Stimulated activated CD8-positive, alpha-beta memory T cell treated with anti-CD3 and anti-CD28 coated beads, Interleukin-15, amount 100 ng/mL, for 4 hours (primary cell): ENCODE measurements around the gene STX1B.
"Not testable (repeated sequence)": the region's sequence is repeated elsewhere in the genome, so short reads cannot be mapped to it uniquely, and the experiment has no call there.

Experiments used
- DNase-seq, 2 donors: peaks; one replicate each; pipeline ENCODE4 v3.0.0-alpha.2; 2020; ENCODE audit warnings: low read depth in 2 of 2

Gene STX1B

DNA sequence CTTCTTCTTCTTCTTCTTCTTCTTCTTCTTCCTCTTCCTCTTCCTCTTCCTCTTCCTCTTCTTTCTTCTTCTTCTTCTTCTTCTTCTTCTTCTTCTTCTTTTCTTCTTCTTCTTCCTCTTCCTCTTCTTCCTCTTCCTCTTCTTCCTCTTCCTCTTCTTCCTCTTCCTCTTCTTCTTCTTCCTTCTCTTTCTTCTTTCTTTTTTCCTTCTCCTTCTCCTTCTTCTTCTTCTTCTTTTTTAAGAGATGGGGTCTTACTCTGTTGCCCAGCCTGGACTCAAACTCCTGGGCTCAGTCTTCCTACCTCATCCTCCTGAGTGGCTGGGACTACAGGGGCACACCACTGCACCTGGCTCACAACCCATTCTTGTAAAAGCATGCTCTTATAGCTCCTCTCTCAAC is 2.9 kb upstream of the STX1B start:
- DNase-seq: not testable (repeated sequence)

DNA sequence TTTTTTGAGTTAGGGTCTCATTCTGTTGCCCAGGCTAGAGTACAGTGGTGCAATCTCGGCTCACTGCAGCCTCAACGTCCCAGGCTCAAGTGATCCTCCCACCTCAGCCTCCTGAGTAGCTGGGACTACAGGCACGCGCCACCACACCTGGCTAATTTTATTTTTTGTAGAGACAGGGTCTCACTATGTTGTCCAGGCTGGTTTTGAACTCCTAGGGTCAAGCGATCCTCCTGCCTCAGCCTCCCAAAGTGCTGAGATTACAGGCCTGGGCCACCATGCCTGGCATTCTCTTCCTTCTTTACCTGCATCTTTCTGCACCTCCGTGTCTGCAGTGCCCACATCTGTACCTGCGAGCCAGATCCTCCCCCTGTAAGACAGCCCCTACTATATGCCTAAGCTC is 1.4 kb upstream of the STX1B start:
- DNase-seq: not testable (repeated sequence)

DNA sequence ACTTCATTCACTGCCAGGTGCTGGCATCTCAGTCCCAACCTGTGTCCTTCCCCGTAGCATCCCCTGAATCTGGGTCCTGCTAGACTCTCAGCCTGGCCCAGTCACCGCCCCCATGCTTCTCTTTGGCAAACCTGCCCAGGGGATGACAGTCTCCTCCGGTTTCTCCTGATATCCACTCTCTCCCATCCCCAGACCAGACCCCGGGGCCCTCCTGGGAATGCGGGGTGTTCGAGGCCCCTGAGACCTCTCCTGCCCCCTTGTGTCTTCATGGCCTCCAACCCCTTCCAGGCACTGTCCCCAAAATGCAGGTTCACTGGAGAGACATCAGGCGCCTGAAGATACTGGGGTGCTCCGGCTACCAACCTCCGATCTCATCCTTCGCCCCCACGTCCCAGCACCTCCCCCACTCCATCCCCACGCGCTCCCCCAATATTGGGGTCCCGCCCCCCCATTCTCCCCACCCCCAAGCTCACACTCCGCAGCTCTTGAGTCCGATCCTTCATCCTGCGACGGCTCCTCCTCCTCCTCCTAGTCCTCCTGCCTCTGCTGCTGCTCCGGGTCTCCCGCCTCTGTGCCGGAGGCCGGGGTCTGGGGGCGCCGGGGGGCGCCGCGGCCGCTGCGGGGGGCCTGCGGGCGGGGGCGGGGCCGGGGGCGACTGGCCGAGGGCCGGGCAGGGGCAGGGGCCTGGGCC is 399 bp downstream of the STX1B start:
- DNase-seq: no peak

DNA sequence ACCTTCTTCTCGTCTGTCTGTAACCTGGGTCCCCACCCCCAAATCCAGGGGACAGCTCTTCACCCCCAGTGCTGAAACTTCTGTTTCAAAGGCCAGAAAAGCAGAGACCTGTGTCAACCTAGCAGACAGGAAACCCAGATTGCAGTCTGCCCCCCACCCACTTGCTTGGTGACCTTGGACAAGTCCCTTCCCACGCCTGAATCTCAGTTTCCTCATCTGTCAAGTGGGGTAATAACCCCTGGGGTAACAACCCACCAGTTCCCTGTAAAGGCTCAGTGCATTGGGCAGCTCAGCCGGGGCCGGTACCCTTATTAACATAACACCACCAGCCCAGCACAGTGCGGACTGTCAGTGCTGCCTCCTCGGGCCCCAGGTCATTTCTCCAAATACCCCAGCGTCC is 1.3 kb downstream of the STX1B start:
- DNase-seq: no peak

DNA sequence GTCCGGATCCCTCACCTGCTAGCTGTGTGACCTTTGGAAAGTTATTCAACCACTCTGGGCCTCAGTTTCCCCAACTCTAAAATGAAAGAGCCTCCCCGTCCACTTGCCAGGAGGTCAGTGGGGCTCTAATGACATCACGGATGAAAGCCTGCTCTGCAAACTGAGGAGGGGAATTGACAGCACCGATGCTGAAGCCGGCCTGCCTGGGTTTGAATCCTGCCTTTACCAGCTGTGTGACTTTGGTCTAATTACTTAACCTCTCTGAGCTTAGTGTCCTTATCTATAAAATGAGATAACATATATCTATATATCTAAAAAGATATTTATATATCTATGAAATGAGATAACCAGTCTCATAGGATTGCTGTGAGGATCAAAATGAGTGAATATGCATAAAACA is 1.9 kb downstream of the STX1B start:
- no peak for DNase-seq

DNA sequence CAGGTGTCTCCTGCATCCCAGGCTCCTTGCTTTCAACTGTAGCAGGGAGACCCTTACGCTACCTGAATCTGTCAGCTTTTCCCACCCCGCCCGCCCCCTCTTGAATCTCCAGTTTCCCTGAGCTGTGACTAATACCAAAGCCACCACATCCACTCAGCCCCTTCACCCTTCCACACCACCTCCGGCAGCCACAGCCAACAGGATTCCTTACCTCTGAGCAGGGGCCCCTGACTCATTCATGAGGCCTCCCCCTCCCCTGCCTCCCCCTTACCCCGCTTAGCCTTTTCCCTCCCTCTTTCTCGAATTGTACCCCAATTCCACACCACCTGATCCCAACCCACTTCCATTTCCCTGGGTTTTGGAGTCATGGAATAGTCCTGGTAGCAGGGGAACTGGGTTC is 2.3 kb downstream of the STX1B start:
- DNase-seq: no peak

DNA sequence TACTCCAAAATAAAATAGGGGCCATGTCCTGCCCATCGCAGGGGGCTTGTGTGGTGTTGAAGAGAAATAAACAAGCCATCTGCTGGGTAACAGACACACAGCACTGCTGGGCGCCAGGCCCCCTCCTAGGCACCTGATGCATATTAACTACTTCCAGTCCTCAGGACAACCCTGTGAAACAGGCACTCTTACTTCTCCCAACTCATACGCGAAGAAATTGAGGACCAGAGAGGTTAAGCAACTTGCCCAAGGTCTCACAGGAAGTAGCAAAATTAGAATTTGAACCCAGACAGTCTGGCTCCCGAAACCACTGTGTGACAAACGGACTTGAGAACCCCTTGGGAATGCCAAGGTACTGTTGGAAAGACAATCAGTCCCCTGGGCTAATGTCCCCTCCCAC is 2.8 kb downstream of the STX1B start:
- DNase-seq: no peak

DNA sequence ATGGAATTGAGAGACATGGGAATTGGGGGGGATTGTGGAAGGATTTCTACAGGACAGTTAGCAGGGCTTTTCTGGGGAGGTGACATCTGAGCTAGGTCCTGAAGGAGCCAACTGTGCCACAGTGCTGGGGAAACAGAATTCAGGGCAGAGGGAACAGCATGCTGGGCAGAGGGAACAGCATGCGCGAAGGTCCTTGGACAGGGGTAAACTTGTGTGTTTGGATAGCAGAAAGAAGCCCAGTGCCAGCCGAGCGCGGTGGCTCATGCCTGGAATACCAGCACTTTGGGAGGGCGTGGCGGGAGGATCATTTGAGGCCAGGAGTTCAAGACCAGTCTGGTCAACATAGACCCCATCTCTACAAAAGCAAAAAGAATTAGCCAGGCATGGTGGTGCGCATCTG is 3.8 kb downstream of the STX1B start:
- DNase-seq: no peak

DNA sequence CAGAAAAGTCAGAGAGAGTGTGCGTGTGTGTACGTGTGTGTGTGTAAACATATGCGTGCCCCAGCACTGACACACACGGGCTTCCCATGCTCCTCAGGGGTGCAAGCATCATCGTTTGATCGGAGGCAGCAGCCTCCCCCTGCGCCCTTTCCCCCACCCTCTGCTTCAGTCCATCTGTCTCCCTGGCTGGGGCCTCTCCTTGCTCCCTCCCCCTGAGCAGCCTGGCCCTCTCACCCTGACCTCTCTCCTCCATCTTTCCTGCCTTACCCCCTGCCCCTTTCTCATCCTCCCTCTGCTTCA is 4.4 kb downstream of the STX1B start:
- no peak for DNase-seq

DNA sequence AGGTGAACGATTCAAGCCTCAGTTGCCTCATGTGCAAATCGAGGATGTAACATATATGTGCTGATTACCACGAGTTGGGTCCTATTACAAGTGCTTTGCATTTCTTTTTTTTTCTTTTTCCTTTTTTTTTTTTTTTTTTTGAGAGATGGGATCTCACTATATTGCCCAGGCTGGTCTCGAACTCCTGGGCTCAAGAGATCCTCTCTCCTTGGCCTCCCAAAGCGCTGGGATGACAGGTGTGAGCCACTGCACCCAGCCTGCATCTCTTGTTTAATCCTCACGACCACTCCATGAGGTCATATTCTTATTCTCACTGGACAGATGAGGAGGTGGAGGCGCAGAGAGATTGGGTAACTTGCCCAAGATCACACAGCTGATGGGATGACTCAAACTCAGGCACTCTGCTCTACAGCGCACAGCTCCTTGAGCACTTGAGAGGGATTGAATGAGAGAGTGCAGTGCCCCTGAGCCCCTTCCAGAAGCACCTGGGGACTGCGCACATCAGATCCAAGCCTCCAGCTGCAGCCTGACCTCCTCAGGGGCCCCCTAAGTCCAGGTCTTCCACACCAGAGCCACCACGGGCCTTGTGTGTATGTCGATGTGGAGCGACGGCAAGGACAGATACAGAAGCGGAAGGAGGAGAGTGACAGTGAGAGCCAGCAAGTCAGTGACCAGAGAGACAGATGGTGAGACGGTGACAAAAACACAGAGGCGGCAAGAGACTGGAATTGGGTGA is 4.9 kb downstream of the STX1B start:
- no peak for DNase-seq

DNA sequence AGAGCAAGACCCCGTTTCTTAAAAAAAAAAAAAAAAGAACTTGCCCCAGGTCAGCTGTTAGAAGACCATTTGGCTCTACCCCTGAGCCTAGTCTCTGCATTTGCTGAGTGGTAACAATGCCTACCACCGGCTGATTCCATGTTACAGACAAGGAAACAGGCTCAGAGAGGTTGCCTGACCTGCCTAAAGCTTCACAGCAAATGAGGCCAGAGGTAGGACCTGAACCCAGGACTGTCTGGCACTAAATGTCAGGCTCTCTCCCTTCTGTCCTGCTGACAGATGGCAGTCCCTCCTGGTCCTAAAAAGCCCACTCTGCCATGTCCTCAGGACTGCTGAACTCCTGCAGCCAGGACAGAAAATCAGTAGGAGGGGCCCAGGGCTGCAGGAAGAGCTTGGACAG is 5.8 kb downstream of the STX1B start:
- no peak for DNase-seq

DNA sequence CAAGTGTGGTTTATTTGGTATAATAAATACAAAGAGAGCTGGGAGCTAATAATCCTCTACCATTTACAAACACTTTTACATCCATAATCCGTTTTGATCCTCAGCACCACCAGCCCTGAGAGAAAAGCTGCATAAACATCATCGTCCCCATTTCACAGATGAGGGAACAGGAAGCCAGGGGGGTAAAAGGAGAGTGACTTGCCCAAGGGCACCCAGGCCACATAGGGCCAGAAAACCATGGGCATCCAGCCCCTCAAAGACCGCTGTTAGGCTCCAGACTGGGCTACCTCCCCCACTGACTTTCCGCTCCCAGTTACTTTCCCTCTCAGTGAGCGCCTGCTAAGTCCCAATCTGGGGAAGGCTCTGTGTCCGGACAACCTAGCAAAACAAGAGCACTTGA is 6.7 kb downstream of the STX1B start:
- no peak for DNase-seq

DNA sequence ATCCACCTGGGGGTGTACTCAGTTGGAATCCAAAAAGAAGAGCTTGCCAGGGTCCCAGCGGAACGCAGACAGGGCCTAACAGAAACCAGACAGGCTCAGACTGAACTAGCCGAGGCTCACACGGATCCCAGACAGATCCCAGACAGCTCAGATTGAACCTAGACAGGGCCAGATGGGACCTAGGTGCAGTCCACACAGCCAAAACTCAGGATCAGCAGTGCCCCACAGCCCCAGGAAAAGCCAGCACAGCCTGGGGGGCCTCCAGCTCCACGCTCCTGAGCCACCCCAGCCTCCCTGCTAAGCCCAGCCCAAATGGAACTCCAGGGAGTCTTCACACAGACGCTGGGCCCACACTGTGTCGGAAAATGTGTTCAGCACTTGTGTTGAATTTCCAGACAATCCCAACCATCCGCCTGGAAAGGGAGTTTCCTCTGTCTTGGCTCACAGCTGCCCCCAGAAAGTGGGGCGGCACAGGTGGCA is 7.5 kb downstream of the STX1B start:
- no peak for DNase-seq

DNA sequence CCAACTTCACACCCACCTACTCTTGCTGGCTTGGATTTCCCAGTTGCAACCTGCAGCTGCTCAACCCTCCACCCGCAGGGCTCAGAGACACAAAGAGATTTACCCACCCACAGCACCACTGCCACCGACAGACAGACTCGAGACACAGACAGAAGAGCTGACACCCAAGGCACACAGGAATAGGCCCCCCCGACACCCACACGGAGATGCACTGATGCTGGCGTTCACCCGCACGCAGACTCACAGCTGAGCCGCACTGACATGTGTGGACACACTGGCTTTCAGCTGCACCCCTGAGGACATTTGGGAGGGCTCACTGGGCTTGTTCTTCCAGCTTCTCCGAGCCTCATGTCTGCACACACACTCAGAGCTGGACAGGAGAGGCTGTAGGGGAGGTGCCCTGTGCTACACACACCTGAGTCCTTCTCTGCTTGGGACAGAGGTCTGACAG is 8.2 kb downstream of the STX1B start:
- DNase-seq: no peak

DNA sequence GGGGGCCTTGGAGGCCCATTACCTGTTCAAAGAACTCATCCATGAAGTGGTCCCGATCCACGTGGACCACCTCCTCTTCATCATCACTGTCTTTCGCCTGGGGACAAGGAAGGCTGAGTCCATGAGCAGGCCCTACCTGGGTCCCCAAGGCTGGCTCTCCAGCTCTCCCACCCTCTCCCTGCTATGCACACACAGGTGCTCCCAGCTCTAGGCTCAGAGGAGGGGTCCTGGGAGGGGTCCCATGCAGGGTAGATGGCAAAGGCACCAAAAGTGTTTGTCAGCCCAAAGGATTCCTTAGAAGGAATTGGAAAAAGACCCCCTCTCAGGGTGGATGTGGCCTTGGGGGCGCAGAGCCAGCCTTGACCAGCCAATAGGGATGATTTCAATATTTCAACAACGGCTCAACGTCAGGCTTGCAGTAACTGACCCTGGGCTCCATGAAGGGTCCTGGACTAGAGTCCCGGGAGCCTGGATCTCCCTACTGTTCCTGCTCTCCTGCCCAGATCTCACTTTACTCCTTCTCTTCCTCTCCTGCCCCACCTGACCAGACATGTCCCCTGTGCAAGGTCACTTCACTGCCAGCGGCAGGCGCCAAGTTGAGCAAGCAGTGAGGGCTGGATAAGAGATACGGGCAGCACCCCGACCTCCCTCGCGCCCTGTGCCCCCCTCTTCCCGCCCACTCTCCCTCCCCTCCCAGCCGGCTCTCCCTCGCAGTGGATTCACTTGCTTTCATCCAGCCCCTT is 8.8 kb downstream of the STX1B start:
- DNase-seq: no peak

DNA sequence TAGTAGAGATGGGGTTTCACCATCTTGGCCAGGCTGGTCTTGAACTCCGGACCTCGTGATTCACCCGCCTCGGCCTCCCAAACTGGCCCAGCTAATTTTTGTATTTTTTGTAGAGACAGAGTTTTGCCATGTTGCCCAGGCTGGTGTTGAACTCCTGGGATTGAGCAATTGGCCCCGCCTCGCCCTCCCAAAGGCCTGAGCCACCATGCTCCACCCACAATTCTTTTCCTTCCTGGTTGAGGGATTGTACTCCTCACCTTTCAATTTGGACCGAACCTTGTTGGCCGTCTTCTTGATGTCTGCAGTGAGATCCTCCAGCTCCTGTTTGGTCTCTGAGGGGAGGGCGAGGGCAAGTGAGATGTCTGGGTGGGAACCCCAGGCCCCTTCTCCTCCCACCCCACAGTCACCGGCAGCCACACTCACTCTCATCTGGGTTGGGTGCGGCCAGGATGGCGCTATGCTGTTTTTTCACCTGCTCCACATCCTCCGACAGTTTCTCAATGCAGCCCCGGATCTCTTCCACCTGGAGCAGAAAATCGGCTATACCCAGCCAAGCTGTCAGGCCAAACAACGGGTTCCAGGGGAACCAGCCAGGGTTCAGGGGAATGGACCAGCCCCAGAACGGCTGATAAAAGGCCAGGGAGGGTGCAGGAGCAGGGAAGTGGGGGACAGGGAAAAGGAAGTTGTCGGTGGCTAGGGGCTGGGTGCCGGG is 9.6 kb downstream of the STX1B start:
- DNase-seq: no peak

DNA sequence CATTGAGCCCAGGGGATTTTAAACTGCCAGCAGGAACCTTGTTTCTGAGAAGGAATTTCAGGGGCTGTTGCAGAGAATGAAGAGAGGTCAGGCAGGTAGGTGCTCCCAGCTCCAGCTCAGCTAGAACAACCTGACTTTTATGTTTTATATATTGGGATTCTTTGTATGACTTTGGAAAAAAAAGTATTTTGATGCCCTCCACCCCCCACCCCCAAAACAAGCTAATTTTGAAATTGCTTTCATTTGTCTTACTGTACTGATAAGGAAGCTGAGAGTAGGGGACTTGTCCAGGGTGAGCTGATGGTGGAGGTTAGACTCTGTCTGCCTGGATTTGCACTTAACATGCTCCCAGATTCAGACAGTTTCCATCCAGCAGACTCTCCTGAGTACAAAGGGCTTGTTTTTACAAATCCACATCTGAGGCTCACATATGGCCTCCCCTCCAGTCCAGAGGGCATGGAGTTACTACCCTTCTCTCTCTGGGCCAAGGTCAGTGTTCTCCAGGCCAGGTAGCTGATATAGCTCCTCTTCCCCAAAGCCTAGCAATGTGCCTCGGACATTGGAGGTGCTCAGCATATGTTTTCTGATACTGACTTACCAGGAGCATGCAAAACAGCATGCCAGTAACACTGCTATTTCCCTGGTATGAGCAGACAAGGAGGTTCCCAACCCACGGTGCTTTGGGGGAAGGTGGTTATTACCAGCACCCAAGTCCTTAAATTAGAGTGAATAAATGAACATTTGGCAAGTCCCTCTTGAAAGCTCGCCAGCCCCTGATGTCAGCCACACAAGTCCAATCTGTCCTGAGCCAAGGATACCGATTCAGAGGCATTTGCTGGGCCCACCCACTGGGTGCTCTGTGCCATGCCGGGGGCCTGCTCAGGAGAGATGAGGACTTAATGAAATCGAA is 11.3 kb downstream of the STX1B start:
- DNase-seq: no peak

DNA sequence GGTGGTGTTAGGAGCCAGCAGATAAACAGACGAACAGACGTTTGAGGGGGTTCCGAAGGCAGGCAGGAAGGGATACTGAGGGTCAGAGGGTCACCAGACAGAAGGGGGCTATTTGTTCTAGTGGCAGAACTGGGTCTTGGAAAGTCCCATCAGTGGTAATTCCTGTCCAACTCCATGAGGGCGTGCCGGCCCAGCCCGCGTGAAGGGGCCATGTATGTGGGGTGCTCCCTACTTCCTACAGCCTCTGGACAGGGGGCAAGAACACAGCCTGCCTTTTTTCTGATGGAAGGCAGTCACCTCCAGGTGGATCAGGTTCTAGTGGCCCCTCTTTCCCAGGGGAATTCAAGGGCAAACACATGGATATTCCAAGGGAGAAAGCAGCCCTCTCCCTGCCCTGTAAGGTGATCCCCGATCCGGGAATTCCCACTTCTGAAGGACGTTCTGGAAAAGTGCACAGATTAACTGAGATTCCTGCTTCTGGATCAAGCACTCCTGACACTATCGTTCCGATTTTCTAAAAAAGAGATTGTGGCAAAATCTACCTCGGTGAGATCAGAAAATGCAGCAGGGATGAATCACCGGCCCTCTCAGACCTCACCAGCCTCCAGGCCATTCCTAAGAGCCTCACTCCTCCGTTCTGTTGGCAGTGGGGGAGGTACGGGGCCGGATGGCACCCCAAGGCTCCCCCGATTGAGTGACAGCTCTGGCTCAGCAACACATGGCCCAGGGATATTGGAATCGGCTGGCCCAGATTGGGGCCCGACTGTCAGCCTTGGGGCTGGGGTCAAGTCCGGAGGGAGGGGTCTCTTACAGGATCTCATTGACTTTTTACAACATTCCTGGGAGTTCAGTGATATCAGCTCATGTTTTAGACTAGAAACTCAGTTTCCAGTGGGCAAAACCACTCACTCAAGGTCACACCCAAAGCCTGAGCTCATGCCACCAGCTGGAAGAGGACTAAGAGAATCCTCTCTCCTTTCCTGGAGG is 12.4 kb downstream of the STX1B start:
- DNase-seq: no peak

DNA sequence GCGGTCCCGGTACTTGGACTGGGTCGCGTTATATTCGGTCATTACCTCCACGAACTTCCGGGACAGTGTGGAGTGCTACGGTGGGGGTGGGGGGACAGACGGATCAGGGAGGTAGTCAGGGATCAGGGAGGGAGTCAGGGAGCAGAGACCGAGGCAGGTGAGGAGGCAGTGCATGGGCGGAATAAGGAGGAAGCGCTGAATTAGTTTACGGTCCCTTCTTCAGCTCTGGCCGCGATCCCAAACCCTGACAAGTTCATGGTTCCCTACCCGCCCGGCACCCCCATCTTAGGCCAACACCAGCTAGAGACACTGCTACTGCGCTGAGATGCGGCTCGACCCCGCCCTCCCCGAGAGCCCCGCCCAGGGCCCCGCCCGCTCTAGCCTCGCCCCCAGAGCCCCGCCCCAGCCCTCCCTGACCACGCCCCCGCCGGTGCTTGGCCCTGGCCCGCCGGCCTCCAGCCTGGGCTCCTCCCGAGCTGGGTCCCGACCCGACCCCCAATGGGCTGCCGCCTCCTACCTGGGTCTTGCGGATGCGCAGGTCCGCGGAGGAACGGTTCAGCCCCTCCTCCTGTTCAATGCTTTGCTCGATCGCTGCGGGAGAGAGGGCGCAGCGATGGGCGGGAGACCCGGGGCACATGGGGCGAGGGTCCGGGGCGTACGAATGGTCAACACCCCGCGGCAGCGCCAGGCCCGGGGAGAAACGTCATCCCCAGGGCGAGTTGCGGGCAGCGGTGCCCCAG is 13.3 kb downstream of the STX1B start:
- DNase-seq: peak; percentile 60 to 61
